NCI-H2227 treated with DMSO at 0.1 percent for 48 hours (cell line): ENCODE data around the gene ARHGAP26.
A peak's percentile ranks its signal among the peaks of the same experiment; 100 is the strongest.

Experiments used
- DNase-seq: peaks from one replicate; lab custom pipeline; 2025; lab: John Stamatoyannopoulos, UW

The ARHGAP26 gene

GRCh38 chr5:143120460-143121134 lies 350.4 kb downstream of the ARHGAP26 start:
- DNase-seq = no peak

- DNase-seq = no peak
Observed at GRCh38 chr5:143121135-143121475, 350.9 kb downstream of the ARHGAP26 start.

GRCh38 chr5:143124593-143124992 lies 354.4 kb downstream of the ARHGAP26 start:
- no peak for DNase-seq

- DNase-seq = no peak
Observed at GRCh38 chr5:143126174-143127019, 356.2 kb downstream of the ARHGAP26 start.

GRCh38 chr5:143128412-143129071 lies 358.4 kb downstream of the ARHGAP26 start:
- DNase-seq = no peak

GRCh38 chr5:143129203-143129602 lies 359.0 kb downstream of the ARHGAP26 start:
- DNase-seq = no peak

GRCh38 chr5:143129910-143130612 lies 359.9 kb downstream of the ARHGAP26 start:
- no peak for DNase-seq

GRCh38 chr5:143130613-143131305 lies 360.6 kb downstream of the ARHGAP26 start:
- DNase-seq = no peak

- DNase-seq = no peak
Observed at GRCh38 chr5:143131972-143132371, 361.8 kb downstream of the ARHGAP26 start.

- DNase-seq = no peak
Observed at GRCh38 chr5:143132739-143133138, 362.6 kb downstream of the ARHGAP26 start.

GRCh38 chr5:143133721-143134120 lies 363.5 kb downstream of the ARHGAP26 start:
- DNase-seq = no peak

GRCh38 chr5:143134269-143134668 lies 364.1 kb downstream of the ARHGAP26 start:
- no peak for DNase-seq

- DNase-seq = no peak
Observed at GRCh38 chr5:143134900-143135299, 364.7 kb downstream of the ARHGAP26 start.

GRCh38 chr5:143135832-143136551 lies 365.8 kb downstream of the ARHGAP26 start:
- no peak for DNase-seq

- DNase-seq = no peak
Observed at GRCh38 chr5:143138839-143139238, 368.7 kb downstream of the ARHGAP26 start.

GRCh38 chr5:143139585-143139984 lies 369.4 kb downstream of the ARHGAP26 start:
- DNase-seq = no peak

GRCh38 chr5:143140492-143141203 lies 370.5 kb downstream of the ARHGAP26 start:
- DNase-seq = peak; percentile 26

GRCh38 chr5:143141652-143142051 lies 371.5 kb downstream of the ARHGAP26 start:
- DNase-seq = no peak

GRCh38 chr5:143142596-143143435 lies 372.6 kb downstream of the ARHGAP26 start:
- DNase-seq = no peak
